HG02798 (cell line): Measurements from ENCODE around the gene RPL35A.

Experiments
- ATAC-seq: cut with Tn5 transposase; IDR thresholded peaks from one replicate; pipeline ENCODE4 v1.9.1; 2021; ENCODE audit warnings: mild to moderate bottlenecking; ENCODE audit not compliant: unreplicated experiment, poor library complexity

The RPL35A gene

DNA sequence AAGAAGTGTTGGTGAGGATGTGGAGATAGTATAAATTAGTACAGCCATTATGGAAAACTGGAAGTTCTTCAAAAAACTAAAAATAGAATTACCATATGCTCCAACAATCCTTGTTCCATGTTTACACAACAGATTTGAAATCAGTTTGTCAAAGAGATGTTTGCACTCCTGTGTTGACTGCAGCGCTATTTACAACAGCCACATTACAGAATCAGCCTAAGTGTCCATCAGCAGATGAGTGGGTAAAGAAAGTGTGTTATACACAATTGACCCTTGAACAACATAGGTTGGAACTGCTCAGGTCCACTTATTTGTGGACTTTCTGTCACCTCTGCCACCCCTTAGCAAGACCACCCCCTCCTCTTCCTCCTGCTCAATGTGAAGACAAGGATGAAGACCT lies 44.7 kb downstream of the RPL35A start:
- ATAC-seq, result no peak

DNA sequence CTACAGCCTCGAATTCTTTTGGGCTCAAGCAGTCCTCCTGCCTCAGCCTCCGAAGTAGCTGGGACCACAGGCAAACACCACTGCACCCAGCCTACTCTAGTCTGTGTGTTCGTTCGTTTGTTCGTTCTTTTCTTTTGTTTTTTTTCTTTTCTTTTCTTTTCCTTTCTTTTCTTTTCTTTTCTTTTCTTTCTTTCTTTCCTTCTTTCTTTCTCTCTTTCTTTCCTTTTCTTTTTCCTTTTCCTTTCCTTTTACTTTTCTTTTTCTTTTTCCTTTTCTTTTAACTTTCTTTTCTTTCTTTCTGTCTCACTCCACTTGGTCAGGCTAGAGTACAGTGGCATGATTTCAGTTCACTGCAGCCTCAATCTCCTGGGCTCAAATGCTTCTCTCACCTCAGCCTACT lies 46.9 kb downstream of the RPL35A start:
- ATAC-seq, result no peak

DNA sequence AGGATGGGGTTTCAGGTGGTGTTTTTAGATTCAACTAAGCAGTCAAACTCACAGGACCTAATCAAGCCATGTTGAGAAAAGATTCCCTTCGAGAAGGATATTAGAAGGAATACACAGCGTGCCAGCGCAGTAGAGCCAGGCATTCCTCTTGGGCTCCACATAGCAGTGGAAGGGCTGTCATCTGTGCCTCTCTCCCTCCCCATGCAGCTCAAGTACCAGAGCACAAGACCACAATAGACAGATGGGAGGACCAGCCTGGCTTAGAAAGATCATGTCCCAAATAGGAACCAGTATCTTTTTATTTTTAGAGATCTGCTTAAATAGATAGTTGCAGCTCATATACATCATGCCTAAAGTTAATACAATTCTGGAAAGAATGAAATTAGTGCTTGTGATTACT lies 47.9 kb downstream of the RPL35A start:
- ATAC-seq, result no peak
